ENCODE results near the gene SNAI1.

The SNAI1 gene

DNA sequence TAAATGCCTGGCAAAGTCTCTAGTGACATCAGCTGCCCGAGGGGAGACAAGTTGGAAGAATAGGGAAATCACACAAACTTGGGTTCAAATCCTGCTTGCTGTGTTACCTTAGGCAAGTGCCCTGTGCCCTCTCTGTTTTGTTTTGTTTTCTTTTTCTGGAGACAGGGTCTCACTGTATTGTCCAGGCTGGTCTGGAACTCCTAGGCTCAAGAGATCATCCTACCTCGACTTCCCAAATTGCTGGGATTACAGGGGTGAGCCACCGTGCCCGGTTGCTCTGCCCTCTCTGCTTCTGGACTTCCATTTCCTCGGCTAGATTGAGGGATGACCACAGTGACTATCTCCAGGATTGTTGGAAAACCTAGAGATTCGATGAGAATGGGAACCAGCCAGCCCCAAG is 55.4 kb downstream of the SNAI1 start:
- DNase-seq = no peak

Measured in NCI-H510A treated with DMSO at 0.1 percent for 48 hours (cell line).